ENCODE results near the gene EFL1. TPM values are rescaled to one million over a fixed set of nuclear protein-coding genes. Genes with fewer than 3 reads are reported as not detected.

The EFL1 gene
- total and polyA plus RNA-seq, 2 donors (not counting 1 experiment from before 2014, with no cell fraction given) = 19.1 to 29.9 TPM

GRCh38 chr15:82173108-82173507 is 89.4 kb downstream of the EFL1 start:
- H2AFZ ChIP-seq (ENCODE audit: low read length) = no peak overlapping the region
- no peak for DNase-seq (ENCODE audit: low read depth in 2 of 2)
- TF ChIP-seq CTCF (conservative IDR thresholded peaks at IDR 0.05 in 1 of 2, IDR thresholded peaks at IDR 0.05 in 1 of 2; ENCODE audit: low read depth in 1 of 2, low read length in 2 of 2) (no peak), EZH2 (IDR thresholded peaks at IDR 0.05; ENCODE audit: low read length, missing control alignments) (no peak)
- no peaks in the 10 kb centered on the region for H3K36me3 ChIP-seq (ENCODE audit: control insufficient read depth, insufficient read depth, low read length)
- no peaks in the 10 kb centered on the region for H3K27me3 ChIP-seq (ENCODE audit: control insufficient read depth, insufficient read depth, low read length)
- H3K27ac ChIP-seq (ENCODE audit: insufficient read depth, low read length) = no peak overlapping the region
- H4K20me1 ChIP-seq (ENCODE audit: control insufficient read depth, extremely low read depth, insufficient read depth, low read length) = no peaks in the 10 kb centered on the region
- H3K9me3 ChIP-seq (ENCODE audit: control insufficient read depth, insufficient read depth, low read depth, low read length) = no peaks in the 10 kb centered on the region
- no peaks in the 10 kb centered on the region for H3K79me2 ChIP-seq (ENCODE audit: control insufficient read depth, insufficient read depth, low read length)
- H3K9ac ChIP-seq (ENCODE audit: insufficient read depth, low read length) = no peak overlapping the region
- peaks cover 7% of the 10 kb centered on the region for H3K4me1 ChIP-seq (ENCODE audit: control insufficient read depth, extremely low read depth, insufficient read depth, low read length)
- no peak overlapping the region for H3K4me3 ChIP-seq (replicated peaks in 1 of 4; ENCODE audit: control extremely low read depth in 1 of 4, insufficient read depth in 1 of 4, low read depth in 3 of 4, low read length in 4 of 4)
- no peak overlapping the region for H3K4me2 ChIP-seq (ENCODE audit: extremely low read depth, insufficient read depth, low read length)

GRCh38 chr15:82172506-82172905 is 90.0 kb downstream of the EFL1 start:
- Histone ChIP-seq H3K9me3 (ENCODE audit: control insufficient read depth, insufficient read depth, low read depth, low read length) (no peaks in the 10 kb centered on the region), H4K20me1 (ENCODE audit: control insufficient read depth, extremely low read depth, insufficient read depth, low read length) (no peaks in the 10 kb centered on the region), H3K27me3 (ENCODE audit: control insufficient read depth, insufficient read depth, low read length) (no peaks in the 10 kb centered on the region), H3K4me3 (replicated peaks in 1 of 4; ENCODE audit: control extremely low read depth in 1 of 4, insufficient read depth in 1 of 4, low read depth in 3 of 4, low read length in 4 of 4) (no peak overlapping the region), H3K36me3 (ENCODE audit: control insufficient read depth, insufficient read depth, low read length) (no peaks in the 10 kb centered on the region), H3K79me2 (ENCODE audit: control insufficient read depth, insufficient read depth, low read length) (no peaks in the 10 kb centered on the region), H3K27ac (ENCODE audit: insufficient read depth, low read length) (no peak overlapping the region), H2AFZ (ENCODE audit: low read length) (no peak overlapping the region), H3K4me1 (ENCODE audit: control insufficient read depth, extremely low read depth, insufficient read depth, low read length) (peaks cover 4% of the 10 kb centered on the region), H3K4me2 (ENCODE audit: extremely low read depth, insufficient read depth, low read length) (no peak overlapping the region), H3K9ac (ENCODE audit: insufficient read depth, low read length) (no peak overlapping the region)
- TF ChIP-seq EZH2 (IDR thresholded peaks at IDR 0.05; ENCODE audit: low read length, missing control alignments) (no peak), CTCF (conservative IDR thresholded peaks at IDR 0.05 in 1 of 2, IDR thresholded peaks at IDR 0.05 in 1 of 2; ENCODE audit: low read depth in 1 of 2, low read length in 2 of 2) (no peak)
- DNase-seq (ENCODE audit: low read depth in 2 of 2) = no peak

- H3K27ac ChIP-seq (ENCODE audit: insufficient read depth, low read length) = no peak overlapping the region
- H3K9ac ChIP-seq (ENCODE audit: insufficient read depth, low read length) = no peak overlapping the region
- H2AFZ ChIP-seq (ENCODE audit: low read length) = no peak overlapping the region
- H3K4me3 ChIP-seq (replicated peaks in 1 of 4; ENCODE audit: control extremely low read depth in 1 of 4, insufficient read depth in 1 of 4, low read depth in 3 of 4, low read length in 4 of 4) = no peak overlapping the region
- no peaks in the 10 kb centered on the region for H3K79me2 ChIP-seq (ENCODE audit: control insufficient read depth, insufficient read depth, low read length)
- no peak for DNase-seq (ENCODE audit: low read depth in 2 of 2)
- H4K20me1 ChIP-seq (ENCODE audit: control insufficient read depth, extremely low read depth, insufficient read depth, low read length) = no peaks in the 10 kb centered on the region
- no peaks in the 10 kb centered on the region for H3K36me3 ChIP-seq (ENCODE audit: control insufficient read depth, insufficient read depth, low read length)
- H3K4me2 ChIP-seq (ENCODE audit: extremely low read depth, insufficient read depth, low read length) = no peak overlapping the region
- no peak for TF ChIP-seq CTCF (conservative IDR thresholded peaks at IDR 0.05 in 1 of 2, IDR thresholded peaks at IDR 0.05 in 1 of 2; ENCODE audit: low read depth in 1 of 2, low read length in 2 of 2)
- no peak for TF ChIP-seq EZH2 (IDR thresholded peaks at IDR 0.05; ENCODE audit: low read length, missing control alignments)
- H3K4me1 ChIP-seq (ENCODE audit: control insufficient read depth, extremely low read depth, insufficient read depth, low read length) = no peaks in the 10 kb centered on the region
- H3K27me3 ChIP-seq (ENCODE audit: control insufficient read depth, insufficient read depth, low read length) = no peaks in the 10 kb centered on the region
- no peaks in the 10 kb centered on the region for H3K9me3 ChIP-seq (ENCODE audit: control insufficient read depth, insufficient read depth, low read depth, low read length)
Measured at GRCh38 chr15:82168757-82169156, 93.8 kb downstream of the EFL1 start.

Measured in fibroblast of lung (primary cell).